IMR-90 (cell line): ENCODE measurements around the gene ZNF3. TPM values are rescaled to one million over a fixed set of nuclear protein-coding genes. Genes with fewer than 3 reads are reported as not detected.

Experiments used
- ATAC-seq: fragments of 200-7000 bp; cut with Tn5 transposase; 2 replicates; pipeline ENCODE4 v1.9.1; 2020; ENCODE audit warnings: low read depth, mild to moderate bottlenecking, moderate library complexity
- BruUV-seq: library from RNA; stranded (reverse); fragments of 400-500 nt; replicated peaks from 2 replicates; lab custom pipeline; 2021; lab: Mats Ljungman, UMichigan
- CTCF ChIA-PET: fragments of 300-600 bp; formaldehyde crosslinking; extraction: SDS; loops from one replicate; lab custom pipeline; 2021; ENCODE audit warnings: antibody characterized with exemption; lab: Yijun Ruan, JAX
- POLR2A ChIA-PET: fragments of 300-600 bp; sonication (Branson Sonifier 250); formaldehyde crosslinking; loops from one replicate; lab custom pipeline; 2022; ENCODE audit warnings: antibody characterized with exemption; ENCODE audit not compliant: unreplicated experiment; lab: Charles Lee
- DNase-seq: peaks from one replicate; pipeline ENCODE4 v3.0.0; 2013
- H2AFZ ChIP-seq: replicated peaks from 2 replicates; pipeline ENCODE3; 2013; ENCODE audit warnings: low read length, mild to moderate bottlenecking; ENCODE audit not compliant: poor library complexity
- H2AK5ac ChIP-seq: 2 replicates; pipeline ENCODE4 v1.6.1; 2013; ENCODE audit warnings: low read depth, low read length, inconsistent platforms
- H2AK9ac ChIP-seq: replicated peaks from 2 replicates; pipeline ENCODE3; 2013; ENCODE audit warnings: mild to moderate bottlenecking, low read depth, low read length, moderate library complexity; ENCODE audit not compliant: poor library complexity
- H2BK120ac ChIP-seq: 2 replicates; pipeline ENCODE4 v1.6.1; 2013; ENCODE audit warnings: low read depth, low read length, inconsistent platforms
- H2BK15ac ChIP-seq: 3 replicates; pipeline ENCODE4 v1.6.1; 2013; ENCODE audit warnings: low read depth, low read length, inconsistent platforms
- H2BK20ac ChIP-seq: 2 replicates; pipeline ENCODE4 v1.6.1; 2013; ENCODE audit warnings: low read depth, mild to moderate bottlenecking, inconsistent platforms, low read length, moderate library complexity
- H2BK5ac ChIP-seq: 2 replicates; pipeline ENCODE4 v1.6.1; 2013; ENCODE audit warnings: mild to moderate bottlenecking, low read depth, low read length, inconsistent platforms; ENCODE audit not compliant: poor library complexity, severe bottlenecking
- H3K14ac ChIP-seq: replicated peaks from 2 replicates; pipeline ENCODE4 v1.6.1; 2013; ENCODE audit warnings: low read depth, low read length, inconsistent platforms
- H3K18ac ChIP-seq: 2 replicates; pipeline ENCODE4 v1.6.1; 2013; ENCODE audit warnings: low read depth, low read length, control low read depth
- H3K23ac ChIP-seq: 2 replicates; pipeline ENCODE4 v1.6.1; 2013; ENCODE audit warnings: low read depth, low read length, inconsistent platforms
- H3K27ac ChIP-seq: 2 replicates; pipeline ENCODE4 v1.5.1; 2013; ENCODE audit warnings: mild to moderate bottlenecking, control low read depth, low read length; ENCODE audit not compliant: insufficient read depth
- H3K27me3 ChIP-seq: 2 replicates; pipeline ENCODE4 v1.6.1; 2013; ENCODE audit warnings: low read length; ENCODE audit not compliant: control insufficient read depth, insufficient read depth
- H3K36me3 ChIP-seq: 2 replicates; pipeline ENCODE4 v1.6.1; 2013; ENCODE audit warnings: low read length, mixed read lengths; ENCODE audit not compliant: control insufficient read depth, insufficient read depth
- H3K4ac ChIP-seq: 2 replicates; pipeline ENCODE4 v1.6.1; 2013; ENCODE audit warnings: low read depth, low read length, inconsistent platforms
- H3K4me1 ChIP-seq: 2 replicates; pipeline ENCODE4 v1.6.1; 2013; ENCODE audit warnings: low read length, mixed read lengths; ENCODE audit not compliant: control insufficient read depth, insufficient read depth
- H3K4me2 ChIP-seq: 2 replicates; pipeline ENCODE4 v1.6.1; 2013; ENCODE audit warnings: low read depth, mild to moderate bottlenecking, control low read depth, low read length, moderate library complexity
- H3K4me3 ChIP-seq: 2 replicates; pipeline ENCODE4 v1.5.1; 2013; ENCODE audit warnings: low read depth, mild to moderate bottlenecking, control low read depth, low read length, moderate library complexity; ENCODE audit not compliant: insufficient read depth
- H3K56ac ChIP-seq: 2 replicates; pipeline ENCODE4 v1.6.1; 2013; ENCODE audit warnings: low read length, inconsistent platforms; ENCODE audit not compliant: insufficient read depth; ENCODE audit errors: extremely low read depth
- H3K79me1 ChIP-seq, 2 experiments: 2 replicates each; pipeline ENCODE4 v1.6.1; 2013; ENCODE audit warnings: low read length in 2 of 2, inconsistent platforms in 1 of 2, low read depth in 1 of 2
- H3K9ac ChIP-seq: 2 replicates; pipeline ENCODE4 v1.6.1; 2013; ENCODE audit warnings: low read depth, low read length, control low read depth
- H3K9me1 ChIP-seq: 2 replicates; pipeline ENCODE4 v1.6.1; 2013; ENCODE audit warnings: low read length, inconsistent platforms; ENCODE audit not compliant: insufficient read depth
- H3K9me3 ChIP-seq: 2 replicates; pipeline ENCODE4 v1.6.1; 2013; ENCODE audit warnings: low read length; ENCODE audit not compliant: control insufficient read depth, insufficient read depth
- H4K20me1 ChIP-seq: 2 replicates; pipeline ENCODE4 v1.6.1; 2013; ENCODE audit warnings: low read length, inconsistent platforms; ENCODE audit not compliant: insufficient read depth
- H4K5ac ChIP-seq: 2 replicates; pipeline ENCODE4 v1.6.1; 2013; ENCODE audit warnings: mild to moderate bottlenecking, low read depth, low read length, control low read depth
- H4K8ac ChIP-seq, 2 experiments: 2 replicates each; pipeline ENCODE4 v1.6.1; 2013; ENCODE audit warnings: low read depth in 2 of 2, low read length in 2 of 2, control low read depth in 1 of 2, inconsistent platforms in 1 of 2
- H4K91ac ChIP-seq: 2 replicates; pipeline ENCODE4 v1.6.1; 2013; ENCODE audit warnings: low read depth, low read length, inconsistent platforms; ENCODE audit not compliant: insufficient read depth
- BHLHE40 ChIP-seq: fragments of 150-350 bp; IDR thresholded peaks from 2 replicates; pipeline ENCODE4 v1.6.1; 2016; ENCODE audit warnings: mild to moderate bottlenecking, low read depth, low read length
- CEBPB ChIP-seq: IDR thresholded peaks from 2 replicates; pipeline ENCODE4 v1.6.1; 2012; ENCODE audit warnings: low read depth, low read length, improper control_type of control experiment
- CHD1 ChIP-seq: IDR thresholded peaks from 2 replicates; pipeline ENCODE4 v1.6.1; 2012; ENCODE audit warnings: low read depth, low read length, improper control_type of control experiment
- CTCF ChIP-seq: conservative IDR thresholded peaks from 2 replicates; pipeline ENCODE4 v1.5.1; 2012; ENCODE audit warnings: mild to moderate bottlenecking, low read depth, low read length, improper control_type of control experiment
- ELK1 ChIP-seq: fragments of 150-350 bp; IDR thresholded peaks from 2 replicates; pipeline ENCODE4 v1.6.1; 2016; ENCODE audit warnings: low read depth, mild to moderate bottlenecking, low read length, moderate library complexity, borderline replicate concordance
- FOS ChIP-seq: fragments of 150-350 bp; IDR thresholded peaks from 2 replicates; pipeline ENCODE4 v1.6.1; 2016; ENCODE audit warnings: low read depth, low read length
- MAFK ChIP-seq: IDR thresholded peaks from 2 replicates; pipeline ENCODE4 v1.6.1; 2012; ENCODE audit warnings: low read depth, low read length, improper control_type of control experiment
- MAZ ChIP-seq: IDR thresholded peaks from 2 replicates; pipeline ENCODE4 v1.6.1; 2012; ENCODE audit warnings: low read depth, mild to moderate bottlenecking, low read length, improper control_type of control experiment, moderate library complexity, borderline replicate concordance
- MXI1 ChIP-seq: IDR thresholded peaks from 2 replicates; pipeline ENCODE4 v1.6.1; 2012; ENCODE audit warnings: low read depth, mild to moderate bottlenecking, low read length, moderate library complexity, borderline replicate concordance
- NFE2L2 ChIP-seq: fragments of 150-350 bp; IDR thresholded peaks from 2 replicates; pipeline ENCODE4 v1.6.1; 2016; ENCODE audit warnings: low read depth, mild to moderate bottlenecking, low read length
- POLR2A ChIP-seq: IDR thresholded peaks from 2 replicates; pipeline ENCODE4 v1.6.1; 2012; ENCODE audit warnings: mild to moderate bottlenecking, low read depth, low read length
- RAD21 ChIP-seq: IDR thresholded peaks from 2 replicates; pipeline ENCODE4 v1.6.1; 2012; ENCODE audit warnings: low read length, improper control_type of control experiment
- RCOR1 ChIP-seq: IDR thresholded peaks from 2 replicates; pipeline ENCODE4 v1.6.1; 2012; ENCODE audit warnings: mild to moderate bottlenecking, low read length, improper control_type of control experiment; ENCODE audit not compliant: insufficient replicate concordance
- RFX5 ChIP-seq: IDR thresholded peaks from 2 replicates; pipeline ENCODE4 v1.8.0; 2012; ENCODE audit warnings: low read depth, mild to moderate bottlenecking, low read length, moderate library complexity
- SMC3 ChIP-seq: fragments of 150-350 bp; IDR thresholded peaks from 2 replicates; pipeline ENCODE4 v1.6.1; 2016; ENCODE audit warnings: low read depth, mild to moderate bottlenecking, antibody characterized with exemption, low read length, moderate library complexity
- USF2 ChIP-seq: fragments of 150-350 bp; IDR thresholded peaks from 2 replicates; pipeline ENCODE4 v1.6.1; 2017; ENCODE audit warnings: mild to moderate bottlenecking, antibody characterized with exemption, low read length, low read depth
- WGBS, 2 experiments: methylation state at CpG; one replicate each; pipeline versions ENCODE4 v1.1.5 to v1.1.7; 2013; ENCODE audit warnings: missing lambda C conversion rate in 2 of 2; ENCODE audit not compliant: insufficient read length in 1 of 2; ENCODE audit errors: extremely low coverage in 2 of 2; 5-methylcytosine and 5-hydroxymethylcytosine counted together
- dilution Hi-C: fragments of 300-500 bp; cut with HindIII; formaldehyde crosslinking; loops from one replicate; pipeline ENCODE4 v1.14.3; 2018; ENCODE audit warnings: low sequenced_read_pairs; ENCODE audit not compliant: unreplicated experiment
- in situ Hi-C: fragments of 300-500 bp; cut with MboI; formaldehyde crosslinking; loops from 3 replicates; pipeline ENCODE4 v1.14.3; 2019; ENCODE audit warnings: low sequenced_read_pairs, inconsistent platforms, mixed read lengths
- intact Hi-C: fragments of 100-400 bp; cut with micrococcal nuclease; formaldehyde crosslinking; loops from 2 replicates; pipeline ENCODE4 v1.10.0; 2022
- polyA plus RNA-seq, 3 experiments: library from polyadenylated mRNA; depleted of rRNA; stranded (reverse); fragments of >200 nt; gene quantifications; 2 replicates each; pipeline ENCODE4 v1.2.3, GENCODE V29; 2012; ENCODE audit warnings: low replicate concordance in 1 of 3
- total RNA-seq: library from RNA; depleted of rRNA; stranded (reverse); fragments of >200 nt; gene quantifications from 2 replicates; pipeline ENCODE4 v1.2.3, GENCODE V29; 2012

Gene ZNF3
- total and polyA plus RNA-seq, 2 of the 4 experiments (the other 2 are of a cell fraction): 24.8 to 30.8 TPM

GRCh38 chr7:100059251-100059739, 22.2 kb downstream of the ZNF3 start:
- POLR2A ChIA-PET: no interaction called here
- H2BK5ac ChIP-seq: no peak overlapping the region
- H4K91ac ChIP-seq: no peak overlapping the region
- H3K79me1 ChIP-seq: peaks cover under 1 to 4% of the 10 kb centered on the region in 2 experiments; a peak in 2 of 4 replicates
- CTCF ChIA-PET: interaction anchor here (0.6 kb wide), 1 partner anchor 20 kb away, joined by 9 read pairs; no protein-coding TSS in a partner anchor
- in situ Hi-C loops (loop anchor here (10.0 kb wide), 1 partner anchor 144 kb away; the partner anchor contains the start of gene TRIM4), dilution Hi-C loops (no loop called here), intact Hi-C loops (loop anchor here (10.0 kb wide), 1 partner anchor 134 kb away; the partner anchor contains the start of gene GJC3)
- no peak overlapping the region for H3K14ac ChIP-seq
- H2AFZ ChIP-seq: no peak overlapping the region
- no peak overlapping the region for H3K4me2 ChIP-seq
- no peak overlapping the region for H2AK9ac ChIP-seq
- peaks cover 2% of the 10 kb centered on the region for H3K9me3 ChIP-seq
- no peak for ATAC-seq
- no peak overlapping the region for H4K5ac ChIP-seq
- no peak overlapping the region for H3K23ac ChIP-seq
- 77% methylated on average over 3 of the region's 5 CpGs; no CpG with 5 or more reads in 1 of the 2 experiments for WGBS, 2 experiments
- no peak overlapping the region for H2BK20ac ChIP-seq
- no peaks in the 10 kb centered on the region for H3K9me1 ChIP-seq
- H2AK5ac ChIP-seq: no peak overlapping the region
- BruUV-seq: no TSS peak
- no peak overlapping the region for H4K8ac ChIP-seq
- DNase-seq: no peak
- no peak overlapping the region for H2BK15ac ChIP-seq
- no peak overlapping the region for H3K9ac ChIP-seq
- no peak for TF ChIP-seq CEBPB
- TF ChIP-seq RCOR1: no peak
- TF ChIP-seq CHD1: no peak
- no peak for TF ChIP-seq MAFK
- no peak for TF ChIP-seq SMC3
- TF ChIP-seq NFE2L2: no peak
- TF ChIP-seq MXI1: no peak
- TF ChIP-seq POLR2A: no peak
- TF ChIP-seq CTCF: no peak
- no peak for TF ChIP-seq FOS
- TF ChIP-seq RFX5: no peak
- no peak for TF ChIP-seq MAZ
- TF ChIP-seq ELK1: no peak
- no peak for TF ChIP-seq RAD21
- TF ChIP-seq BHLHE40: no peak
- TF ChIP-seq USF2: no peak
- H3K4me1 ChIP-seq: no peaks in the 10 kb centered on the region
- H3K27me3 ChIP-seq: no peaks in the 10 kb centered on the region
- no peak overlapping the region for H2BK120ac ChIP-seq
- H4K20me1 ChIP-seq: no peaks in the 10 kb centered on the region
- H3K4me3 ChIP-seq: no peak overlapping the region
- H3K4ac ChIP-seq: no peak overlapping the region
- no peak overlapping the region for H3K56ac ChIP-seq
- peaks cover 44% of the 10 kb centered on the region for H3K36me3 ChIP-seq
- H3K18ac ChIP-seq: no peak overlapping the region
- H3K27ac ChIP-seq: no peak overlapping the region
